GM18867 (cell line): ENCODE measurements around the gene CEACAM16.
A peak's percentile ranks its signal among the peaks of the same experiment; 100 is the strongest.

ENCODE experiments used
- ATAC-seq: cut with Tn5 transposase; IDR thresholded peaks from one replicate; pipeline ENCODE4 v1.9.1; 2021; ENCODE audit warnings: mild to moderate bottlenecking, moderate library complexity; ENCODE audit not compliant: unreplicated experiment

Gene CEACAM16

GRCh38 chr19:44745887-44746600, 47.1 kb downstream of the CEACAM16 start:
- ATAC-seq: no peak

GRCh38 chr19:44746616-44746945, 47.6 kb downstream of the CEACAM16 start:
- no peak for ATAC-seq

GRCh38 chr19:44746946-44747738, 48.2 kb downstream of the CEACAM16 start:
- peak; percentile 45 for ATAC-seq

GRCh38 chr19:44747739-44748425, 48.9 kb downstream of the CEACAM16 start:
- peak; percentile 7 for ATAC-seq

GRCh38 chr19:44748426-44749254, 49.7 kb downstream of the CEACAM16 start, which contains the start of gene BCL3:
BCL3 (plus strand) TSS chr19:44748708; CDS start chr19:44748791, 83 bp downstream.
- peak; percentile 33 for ATAC-seq

- ATAC-seq: no peak
These were observed 50.3 kb downstream of the CEACAM16 start for GRCh38 chr19:44749292-44749691.

GRCh38 chr19:44749994-44750393, 51.0 kb downstream of the CEACAM16 start:
- no peak for ATAC-seq

- no peak for ATAC-seq
These were observed 53.3 kb downstream of the CEACAM16 start for GRCh38 chr19:44752123-44752815.

GRCh38 chr19:44752816-44753625, 54.1 kb downstream of the CEACAM16 start:
- ATAC-seq: peak; percentile 69

GRCh38 chr19:44753626-44753931, 54.6 kb downstream of the CEACAM16 start:
- ATAC-seq: no peak

- ATAC-seq: no peak
These were observed 55.2 kb downstream of the CEACAM16 start for GRCh38 chr19:44753932-44754749.

- ATAC-seq: no peak
These were observed 55.8 kb downstream of the CEACAM16 start for GRCh38 chr19:44754750-44755080.

- ATAC-seq: no peak
These were observed 56.3 kb downstream of the CEACAM16 start for GRCh38 chr19:44755219-44755618.

- ATAC-seq: no peak
These were observed 57.2 kb downstream of the CEACAM16 start for GRCh38 chr19:44756089-44756562.

- ATAC-seq: no peak
These were observed 58.2 kb downstream of the CEACAM16 start for GRCh38 chr19:44757057-44757734.

- ATAC-seq: no peak
These were observed 59.0 kb downstream of the CEACAM16 start for GRCh38 chr19:44757735-44758505.

GRCh38 chr19:44758596-44758995, 59.6 kb downstream of the CEACAM16 start:
- no peak for ATAC-seq
